Stimulated activated CD8-positive, alpha-beta memory T cell treated with anti-CD3 and anti-CD28 coated beads, Interleukin-2, amount 100 ng/mL, for 48 hours (primary cell): ENCODE data around the gene ADAMTS12.
"Not testable (repeated sequence)": the region's sequence is repeated elsewhere in the genome, so short reads cannot be mapped to it uniquely, and the experiment has no call there.

Source experiments
- DNase-seq, 2 donors: peaks; one replicate each; pipeline ENCODE4 v3.0.0-alpha.2; 2020; ENCODE audit warnings: low read depth in 2 of 2

Gene ADAMTS12

DNA sequence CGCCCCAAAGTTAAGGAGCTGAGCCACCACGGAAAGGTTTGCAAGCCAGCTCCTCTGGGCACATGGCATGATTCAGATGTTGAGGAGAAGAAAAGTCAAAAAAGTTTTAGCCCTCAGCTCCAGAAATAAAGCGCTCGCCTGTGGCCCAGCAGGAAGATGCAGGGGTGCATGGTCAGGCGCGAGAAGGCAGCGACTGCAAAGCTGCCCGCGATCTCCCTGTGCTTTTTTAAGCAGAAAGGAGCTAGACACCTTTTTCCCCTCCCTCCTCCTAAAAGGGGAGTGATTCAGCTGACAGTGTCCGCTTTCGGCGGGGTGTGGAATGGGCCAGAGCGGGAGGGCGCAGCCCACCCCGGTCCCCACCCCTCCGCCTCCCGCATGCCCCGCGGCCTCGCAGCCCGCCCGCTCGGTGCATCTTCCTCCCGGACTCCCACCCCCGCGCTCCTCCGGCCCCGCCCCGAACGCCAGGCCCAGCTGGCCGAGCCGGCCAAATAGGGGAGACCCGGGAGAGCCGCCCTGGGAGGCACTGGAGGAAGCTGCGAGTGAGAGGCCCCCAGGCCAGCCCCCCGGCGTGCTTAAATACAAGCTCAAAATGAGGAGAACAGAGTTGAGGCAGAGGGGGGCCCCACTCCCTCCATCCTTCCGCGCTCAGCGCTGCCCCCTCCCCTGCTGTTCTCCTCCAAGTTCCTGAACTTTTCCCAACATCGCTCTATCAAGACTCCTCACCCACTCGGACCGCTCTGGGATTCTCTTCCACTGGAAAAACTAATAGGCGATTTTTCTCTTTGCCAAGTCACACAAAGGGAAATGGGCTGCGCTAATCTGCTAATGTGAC is at the start of gene ADAMTS12:
Gene ADAMTS12 (minus strand): TSS at position 203 of the 832 bp plus-strand sequence. CDS start 134 bp downstream, at position 69.
- DNase-seq, result no peak

- DNase-seq, result no peak
These were observed 49.3 kb upstream of the ADAMTS12 start for GRCh38 chr5:33941090-33941489.

DNA sequence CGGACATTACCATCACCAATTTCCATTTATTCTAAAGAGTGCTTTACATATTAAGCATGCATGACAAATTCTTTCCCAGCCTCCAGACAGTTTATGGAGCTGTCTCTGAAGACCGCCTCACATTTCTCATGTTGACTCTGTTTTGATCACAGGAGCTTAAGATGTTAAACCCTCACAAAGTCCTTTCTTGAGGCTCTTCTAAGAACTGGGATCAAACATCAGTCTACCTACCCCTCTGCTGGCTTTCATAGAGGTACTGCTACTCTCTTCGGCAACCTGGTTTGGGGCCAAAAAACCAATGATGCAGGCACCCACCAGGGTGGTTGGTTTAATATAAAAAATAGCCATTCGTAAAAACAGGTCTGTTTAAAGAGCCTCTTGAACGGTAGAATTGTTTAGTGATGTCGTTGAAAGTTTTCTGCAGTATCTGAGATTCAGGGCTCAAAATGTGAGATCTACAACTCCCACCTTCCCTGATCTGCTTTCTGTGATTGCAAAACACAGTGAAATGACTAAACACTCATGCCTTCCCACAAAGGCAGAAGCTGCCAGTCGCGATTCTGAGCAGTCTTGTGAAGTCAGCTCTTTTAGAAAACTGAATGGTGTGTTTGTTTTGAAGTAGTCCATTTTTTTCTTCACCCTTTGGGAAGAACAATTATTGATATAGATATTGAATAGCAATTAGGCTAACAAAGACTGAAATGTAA is 47.9 kb upstream of the ADAMTS12 start:
- DNase-seq, result no peak

DNA sequence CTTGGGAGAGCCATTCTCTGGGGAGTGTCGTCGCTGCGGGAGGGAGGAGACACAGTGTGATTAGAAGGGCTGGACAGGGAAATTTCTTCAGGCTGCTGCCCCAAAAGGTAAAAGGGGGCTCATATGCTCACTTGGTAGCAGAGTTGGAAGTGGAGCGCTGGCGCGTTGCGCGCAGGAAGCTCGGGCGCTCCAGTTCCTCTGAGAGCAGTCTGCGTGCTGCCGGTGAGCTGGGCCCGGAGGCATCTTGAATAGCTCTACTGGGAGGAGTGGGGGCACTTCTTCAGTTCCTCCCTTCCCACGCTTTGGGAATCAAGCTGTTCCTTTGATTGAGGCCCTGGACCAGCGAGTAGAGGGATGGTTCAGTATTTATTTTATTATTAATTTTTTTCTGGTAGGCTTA is 47.1 kb upstream of the ADAMTS12 start:
- DNase-seq, result no peak

DNA sequence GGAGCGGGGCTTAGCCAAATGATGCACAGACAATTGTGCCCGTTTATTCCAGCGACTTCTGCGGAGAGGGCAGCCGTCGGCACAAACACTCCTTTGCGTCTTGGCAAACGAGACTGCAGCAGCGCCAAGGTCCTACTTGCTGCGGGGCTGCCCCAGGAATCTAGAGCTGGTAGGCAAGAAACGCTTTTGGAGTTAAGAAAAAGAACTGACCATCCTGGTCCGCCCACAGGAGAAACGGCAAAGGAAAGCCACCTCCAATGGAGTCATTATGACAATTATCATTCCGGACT is 46.7 kb upstream of the ADAMTS12 start:
- no peak for DNase-seq

- no peak for DNase-seq
These were observed 46.1 kb upstream of the ADAMTS12 start for GRCh38 chr5:33937707-33938506.

GRCh38 chr5:33937017-33937706 is 45.4 kb upstream of the ADAMTS12 start:
- DNase-seq, result no peak

DNA sequence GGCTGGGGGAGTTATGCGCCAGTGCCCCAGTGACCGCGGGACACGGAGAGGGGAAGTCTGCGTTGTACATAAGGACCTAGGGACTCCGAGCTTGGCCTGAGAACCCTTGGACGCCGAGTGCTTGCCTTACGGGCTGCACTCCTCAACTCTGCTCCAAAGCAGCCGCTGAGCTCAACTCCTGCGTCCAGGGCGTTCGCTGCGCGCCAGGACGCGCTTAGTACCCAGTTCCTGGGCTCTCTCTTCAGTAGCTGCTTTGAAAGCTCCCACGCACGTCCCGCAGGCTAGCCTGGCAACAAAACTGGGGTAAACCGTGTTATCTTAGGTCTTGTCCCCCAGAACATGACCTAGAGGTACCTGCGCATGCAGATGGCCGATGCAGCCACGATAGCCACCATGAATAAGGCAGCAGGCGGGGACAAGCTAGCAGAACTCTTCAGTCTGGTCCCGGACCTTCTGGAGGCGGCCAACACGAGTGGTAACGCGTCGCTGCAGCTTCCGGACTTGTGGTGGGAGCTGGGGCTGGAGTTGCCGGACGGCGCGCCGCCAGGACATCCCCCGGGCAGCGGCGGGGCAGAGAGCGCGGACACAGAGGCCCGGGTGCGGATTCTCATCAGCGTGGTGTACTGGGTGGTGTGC is 44.7 kb upstream of the ADAMTS12 start, which contains the start of gene RXFP3:
Gene RXFP3 (plus strand): TSS at position 6 of the 636 bp plus-strand sequence. CDS start 355 bp downstream, at position 361.
- no peak for DNase-seq

DNA sequence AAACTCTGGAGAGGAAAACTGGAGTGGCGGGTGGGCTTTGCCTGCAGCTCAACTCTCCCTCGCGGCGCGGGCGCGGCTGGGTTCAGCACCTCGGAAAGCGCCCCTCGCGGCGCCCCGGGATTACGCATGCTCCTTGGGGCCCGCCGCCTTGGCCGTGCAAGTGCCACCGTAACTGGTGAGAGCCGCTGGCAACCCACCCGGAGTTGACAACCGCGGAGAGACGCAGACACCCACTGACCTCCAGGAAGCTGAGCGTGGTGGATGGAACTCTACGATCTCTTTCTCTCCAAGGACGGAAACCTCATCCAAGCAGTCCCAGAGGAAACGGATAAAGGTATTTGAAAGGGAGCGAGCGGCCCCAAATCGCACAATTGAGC is 44.2 kb upstream of the ADAMTS12 start:
- DNase-seq, result peak; percentile 33 to 42

DNA sequence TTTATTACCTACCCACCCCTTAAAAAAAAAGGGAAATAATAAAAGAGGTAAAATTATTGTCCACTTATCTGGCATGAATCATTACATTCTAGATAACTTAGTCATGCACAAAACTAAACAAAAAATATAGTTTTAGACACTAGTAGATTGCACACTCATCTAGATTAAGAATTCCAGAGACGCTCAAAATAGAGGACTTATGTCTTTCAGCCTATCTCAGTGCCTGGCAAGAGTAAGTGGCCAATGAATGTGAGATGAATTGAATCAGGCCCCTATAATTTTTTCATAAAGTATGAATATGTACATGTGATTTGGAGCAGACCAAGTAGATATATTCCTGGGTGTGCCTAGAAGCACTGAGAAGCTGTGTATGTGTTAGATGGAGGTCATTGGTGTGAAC is 42.4 kb upstream of the ADAMTS12 start:
- DNase-seq, result no peak

DNA sequence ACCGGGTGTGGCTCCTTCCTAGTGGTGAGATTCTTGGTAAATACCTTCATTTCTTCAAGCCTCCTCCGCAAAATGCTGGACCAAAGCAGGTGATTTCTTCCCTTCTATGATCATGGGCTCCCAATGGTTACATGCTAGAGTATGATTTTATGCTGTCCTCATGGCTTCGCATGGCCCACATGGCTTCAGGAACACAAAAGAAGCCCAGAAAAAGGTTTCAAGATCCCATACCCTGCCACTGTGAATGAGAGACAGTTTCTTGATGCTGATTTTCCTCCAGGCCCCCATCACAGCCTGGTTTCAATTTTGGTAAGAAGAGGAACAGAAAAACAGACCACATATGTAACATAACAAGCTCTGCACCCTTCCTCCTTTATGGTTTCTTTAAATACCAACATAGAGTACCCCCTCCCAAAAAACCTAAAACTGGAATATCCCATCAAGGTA is 42.0 kb upstream of the ADAMTS12 start:
- DNase-seq, result no peak

DNA sequence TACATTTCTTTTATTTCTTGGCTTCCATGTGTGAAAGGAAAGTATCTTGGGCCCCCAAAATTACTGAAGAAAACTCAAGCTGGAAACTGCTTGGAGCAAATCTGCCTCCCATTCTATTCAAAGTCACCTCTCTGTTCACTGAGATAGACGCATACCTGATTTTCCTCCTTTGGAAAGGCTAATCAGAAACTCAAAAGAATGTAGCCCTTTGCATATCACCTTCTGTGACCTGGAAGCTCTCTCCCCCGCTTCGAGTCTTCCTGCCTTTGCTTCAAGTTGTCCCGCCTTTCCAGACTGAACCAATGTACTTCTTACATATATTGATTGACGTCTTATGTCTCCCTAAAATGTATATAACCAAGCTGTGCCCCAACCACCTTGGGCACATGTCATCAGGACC is 39.3 kb upstream of the ADAMTS12 start:
- no peak for DNase-seq

DNA sequence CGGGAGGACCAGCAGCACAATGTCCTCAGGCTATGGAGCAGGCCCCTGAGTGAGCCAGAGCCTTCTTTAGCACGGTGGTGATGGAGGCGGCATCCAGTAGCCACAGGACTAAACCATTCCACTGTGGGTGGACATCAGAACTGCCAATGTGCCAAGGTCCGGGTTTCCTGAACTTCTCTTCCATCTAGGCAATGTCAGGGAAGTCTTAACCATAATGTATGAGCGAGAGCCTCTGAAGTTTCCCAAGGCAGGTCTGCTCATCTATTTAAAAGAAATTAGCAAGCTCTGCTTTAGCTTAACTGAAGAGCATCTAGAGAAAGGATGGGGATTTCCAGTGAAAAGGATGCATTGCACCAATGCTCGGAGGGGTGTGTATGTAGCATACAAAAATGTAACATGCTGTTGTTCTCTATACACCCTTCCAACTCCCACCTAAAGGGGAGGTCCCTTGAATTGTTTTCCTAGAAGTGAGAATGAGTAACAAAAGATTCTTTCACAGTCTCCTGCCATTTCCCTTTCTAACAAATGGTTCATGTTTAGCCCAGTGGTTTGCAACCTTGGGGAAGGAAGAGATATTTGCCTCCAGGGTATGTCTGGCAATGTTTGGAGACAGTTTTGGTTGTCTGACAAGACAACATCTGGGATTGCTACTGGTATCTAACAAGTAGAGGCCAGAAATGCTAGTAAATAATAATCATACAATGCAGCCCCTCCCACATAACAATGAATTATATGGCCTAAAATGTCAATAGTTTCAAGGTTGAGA is 38.3 kb upstream of the ADAMTS12 start:
- DNase-seq, result no peak

- DNase-seq, result no peak
These were observed 36.5 kb upstream of the ADAMTS12 start for GRCh38 chr5:33928283-33928682.

DNA sequence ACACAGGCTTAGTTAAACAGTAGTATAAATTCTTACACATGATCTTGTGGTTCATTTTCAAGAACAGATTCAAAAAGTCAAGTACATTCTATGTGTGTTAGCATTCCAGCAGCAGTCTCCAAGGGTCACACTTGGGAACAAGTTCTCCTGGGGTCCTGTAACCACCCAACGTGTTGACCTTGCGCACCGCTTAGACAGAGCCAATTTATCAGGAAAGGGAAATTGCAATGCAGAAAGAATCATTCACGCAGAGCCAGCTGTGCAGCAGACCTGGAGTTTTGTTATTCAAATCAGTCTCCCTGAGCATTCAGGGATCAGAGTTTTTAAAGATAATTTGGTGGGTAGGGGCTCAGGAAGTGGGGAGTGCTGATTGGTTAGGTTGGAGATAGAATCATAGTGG is 35.9 kb upstream of the ADAMTS12 start:
- no peak for DNase-seq

- no peak for DNase-seq
These were observed 33.5 kb upstream of the ADAMTS12 start for GRCh38 chr5:33925278-33925677.

DNA sequence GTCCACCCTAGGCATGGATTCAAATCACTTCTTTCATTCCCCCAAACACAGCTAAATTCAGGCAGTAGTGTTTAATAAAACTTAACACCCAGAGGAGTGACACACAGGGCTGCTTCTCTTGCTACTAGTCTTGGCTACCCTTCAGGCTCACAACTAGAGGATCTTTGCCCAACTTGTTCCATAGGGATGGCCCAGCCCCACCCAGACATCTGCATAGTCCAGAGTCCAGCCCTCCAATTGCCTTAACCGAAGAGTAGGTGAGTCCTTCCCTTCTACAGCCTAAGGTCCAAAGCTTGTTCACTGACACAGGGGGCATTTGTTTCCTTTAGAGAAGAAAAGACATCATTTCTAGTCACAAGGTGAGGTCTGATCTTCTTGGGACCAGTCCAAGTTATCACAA is 29.2 kb upstream of the ADAMTS12 start:
- DNase-seq, result no peak

GRCh38 chr5:33914844-33915243 is 23.1 kb upstream of the ADAMTS12 start:
- not testable (repeated sequence) for DNase-seq

GRCh38 chr5:33906248-33906647 is 14.5 kb upstream of the ADAMTS12 start:
- DNase-seq, result not testable (repeated sequence)

- DNase-seq, result no peak
These were observed 13.6 kb upstream of the ADAMTS12 start for GRCh38 chr5:33905381-33905780.

DNA sequence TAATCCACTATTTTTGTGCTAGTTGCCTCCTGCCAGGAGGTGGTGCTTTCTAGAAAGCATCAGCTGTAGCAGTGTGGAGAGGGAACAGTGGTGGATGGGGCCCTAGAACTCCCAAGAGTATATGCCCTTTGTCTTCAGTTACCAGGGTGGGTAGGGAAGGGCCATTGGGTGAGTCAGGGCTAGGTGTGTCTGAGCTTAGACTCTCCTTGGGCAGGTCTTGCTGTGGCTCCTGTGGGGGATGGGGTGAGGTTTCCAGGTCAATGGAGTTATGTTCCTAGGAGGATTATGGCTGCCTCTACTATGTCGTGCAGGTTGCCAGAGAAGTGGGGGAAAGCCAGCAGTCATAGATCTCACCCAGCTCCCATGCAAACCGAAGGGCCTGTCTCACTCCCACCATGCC is 11.3 kb upstream of the ADAMTS12 start:
- DNase-seq, result no peak
